SK-N-MC (cell line): ENCODE results near the gene VAMP7.

ENCODE experiments used
- EZH2 ChIP-seq: fragments of 200-600 bp; sonication (generic); IDR thresholded peaks from one replicate; pipeline ENCODE4 v1.6.1; 2017; ENCODE audit warnings: antibody characterized with exemption
- FOXP2 ChIP-seq: optimal IDR thresholded peaks from 2 replicates; pipeline ENCODE3; 2011; ENCODE audit warnings: mild to moderate bottlenecking, moderate library complexity; ENCODE audit not compliant: insufficient read depth; ENCODE audit errors: extremely low read length, control extremely low read depth
- POLR2AphosphoS5 ChIP-seq: IDR thresholded peaks from 2 replicates; pipeline ENCODE4 v1.6.1; 2012; ENCODE audit warnings: mild to moderate bottlenecking, low read depth, low read length, borderline replicate concordance

GRCh38 chrX:155949098-155949497, 68.0 kb downstream of the VAMP7 start:
- TF ChIP-seq POLR2AphosphoS5 (no peak), EZH2 (no peak), FOXP2 (no peak)
